Memory B cell (primary cell): ENCODE measurements around the gene PF4V1.
"Not testable (repeated sequence)": the region's sequence is repeated elsewhere in the genome, so short reads cannot be mapped to it uniquely, and the experiment has no call there.

Experiments used
- ATAC-seq: fragments of 150-1000 bp; cut with Tn5 transposase; 2 replicates; pipeline ENCODE4 v1.10.0; 2021; ENCODE audit warnings: low read depth, mild to moderate bottlenecking, moderate library complexity
- DNase-seq, 2 donors: peaks; one replicate each; pipeline ENCODE4 v3.0.0; 2022; ENCODE audit warnings: low spot score in 2 of 2
- H3K27ac Mint-ChIP-seq: one replicate; pipeline ENCODE4 v1.8.0; 2022; ENCODE audit warnings: mild to moderate bottlenecking, moderate library complexity, mixed read lengths
- H3K27me3 Mint-ChIP-seq: one replicate; pipeline ENCODE4 v1.8.0; 2022; ENCODE audit warnings: mixed read lengths
- H3K36me3 Mint-ChIP-seq: one replicate; pipeline ENCODE4 v1.8.0; 2022; ENCODE audit warnings: mild to moderate bottlenecking, mixed read lengths
- H3K4me1 Mint-ChIP-seq: one replicate; pipeline ENCODE4 v1.8.0; 2022; ENCODE audit warnings: mixed read lengths
- H3K4me3 Mint-ChIP-seq: one replicate; pipeline ENCODE4 v1.8.0; 2022; ENCODE audit warnings: mild to moderate bottlenecking, moderate library complexity, mixed read lengths
- H3K9me3 Mint-ChIP-seq: one replicate; pipeline ENCODE4 v1.8.0; 2022; ENCODE audit warnings: mixed read lengths

The PF4V1 gene

GRCh38 chr4:73895201-73896175 is 42.4 kb downstream of the PF4V1 start:
- Mint-ChIP-seq H3K36me3 (no peaks in the 10 kb centered on the region), H3K27ac (no peak overlapping the region), H3K27me3 (peaks cover 1% of the 10 kb centered on the region), H3K4me3 (no peak overlapping the region), H3K9me3 (no peaks in the 10 kb centered on the region), H3K4me1 (no peaks in the 10 kb centered on the region)
- no peak for ATAC-seq
- no peak for DNase-seq

- H3K27ac Mint-ChIP-seq = no peak overlapping the region
- no peaks in the 10 kb centered on the region for H3K4me1 Mint-ChIP-seq
- DNase-seq = no peak
- peaks cover 1% of the 10 kb centered on the region for H3K27me3 Mint-ChIP-seq
- no peak for ATAC-seq
- no peaks in the 10 kb centered on the region for H3K36me3 Mint-ChIP-seq
- H3K9me3 Mint-ChIP-seq = no peaks in the 10 kb centered on the region
- H3K4me3 Mint-ChIP-seq = no peak overlapping the region
Observed at GRCh38 chr4:73896416-73896815, 43.3 kb downstream of the PF4V1 start.

DNA sequence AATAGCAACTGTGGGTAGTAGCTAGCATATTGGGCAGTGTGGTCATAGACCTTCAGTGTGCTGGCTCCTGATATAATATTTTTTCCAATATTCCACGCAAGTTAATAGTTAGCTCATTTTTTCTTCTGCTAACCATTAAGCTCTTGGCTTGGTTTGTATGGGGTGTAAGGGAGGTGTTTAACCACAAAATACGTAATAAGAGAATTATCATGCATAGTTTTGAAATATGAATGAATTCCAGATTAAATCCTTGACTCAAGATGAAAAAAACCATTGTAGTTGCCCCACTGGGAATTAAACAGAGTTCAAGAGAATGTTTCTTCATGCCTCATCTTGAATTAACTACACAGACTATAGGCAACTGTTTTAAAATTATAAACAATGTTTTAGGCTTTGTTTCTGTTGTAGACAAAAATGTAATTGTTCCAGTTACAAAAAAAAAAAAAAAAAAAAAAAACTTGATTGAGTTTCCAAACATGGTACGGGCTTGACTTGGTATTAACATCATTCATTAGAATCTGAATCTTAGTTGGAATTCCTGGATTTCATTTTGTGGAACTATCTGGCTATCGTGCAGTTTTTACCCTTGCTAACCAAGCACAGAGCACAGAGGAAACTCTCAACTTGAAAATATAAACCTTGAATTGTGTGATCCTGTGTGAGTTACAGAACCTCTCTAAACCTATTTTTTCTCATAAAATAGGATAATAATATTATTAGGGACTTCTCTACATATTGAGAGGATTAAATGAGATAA is 44.5 kb downstream of the PF4V1 start:
- no peak for DNase-seq
- H3K27me3 Mint-ChIP-seq = peaks cover 1% of the 10 kb centered on the region
- ATAC-seq = no peak

GRCh38 chr4:73899338-73899737 is 46.2 kb downstream of the PF4V1 start:
- not testable (repeated sequence) for H3K27me3 Mint-ChIP-seq, H3K4me3 Mint-ChIP-seq, H3K27ac Mint-ChIP-seq, H3K36me3 Mint-ChIP-seq, H3K4me1 Mint-ChIP-seq, H3K9me3 Mint-ChIP-seq, ATAC-seq, DNase-seq

More for the DNA sequence above, 44.5 kb downstream of the PF4V1 start:
- Mint-ChIP-seq H3K27ac (no peak overlapping the region), H3K4me1 (no peaks in the 10 kb centered on the region), H3K4me3 (no peak overlapping the region), H3K9me3 (no peaks in the 10 kb centered on the region), H3K36me3 (no peaks in the 10 kb centered on the region)

GRCh38 chr4:73901031-73901430 is 47.9 kb downstream of the PF4V1 start:
- DNase-seq = no peak
- no peak for ATAC-seq
- no peaks in the 10 kb centered on the region for H3K36me3 Mint-ChIP-seq
- H3K27me3 Mint-ChIP-seq = no peaks in the 10 kb centered on the region
- H3K4me1 Mint-ChIP-seq = no peaks in the 10 kb centered on the region
- no peak overlapping the region for H3K27ac Mint-ChIP-seq
- no peak overlapping the region for H3K4me3 Mint-ChIP-seq
- H3K9me3 Mint-ChIP-seq = no peaks in the 10 kb centered on the region

DNA sequence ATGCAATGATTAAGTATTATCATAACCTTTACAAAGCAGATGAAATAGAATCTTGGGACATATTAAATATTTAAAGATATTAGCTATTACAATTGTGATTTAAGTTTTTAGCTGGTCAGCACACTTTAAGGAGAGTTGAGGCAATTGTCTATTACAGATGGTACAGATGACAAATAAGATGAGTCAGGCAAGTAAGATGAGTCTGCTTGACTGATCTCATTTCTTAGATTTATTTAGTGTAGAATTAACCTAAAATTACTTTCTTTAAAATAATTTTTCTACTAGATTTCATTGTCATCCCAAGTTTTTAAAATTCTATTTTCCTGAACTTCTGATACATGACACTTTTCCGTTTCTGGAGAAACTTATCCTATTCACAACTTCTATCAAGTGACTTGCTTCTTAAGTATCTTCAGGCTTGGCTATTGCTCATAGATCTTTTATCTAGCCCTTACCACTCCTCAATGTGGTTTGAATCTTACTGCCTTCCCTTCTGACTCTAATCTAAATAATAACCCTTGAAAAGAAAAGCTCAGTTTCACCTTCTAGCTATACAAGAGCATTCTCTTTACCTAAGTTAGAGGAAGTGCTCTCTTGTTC is 49.0 kb downstream of the PF4V1 start:
- Mint-ChIP-seq H3K27me3 (no peaks in the 10 kb centered on the region), H3K4me1 (no peaks in the 10 kb centered on the region), H3K36me3 (no peaks in the 10 kb centered on the region), H3K9me3 (no peaks in the 10 kb centered on the region), H3K27ac (no peak overlapping the region), H3K4me3 (no peak overlapping the region)
- ATAC-seq (no peak), DNase-seq (no peak)

GRCh38 chr4:73902817-73903547 is 49.9 kb downstream of the PF4V1 start:
- no peak overlapping the region for H3K4me3 Mint-ChIP-seq
- no peak overlapping the region for H3K27ac Mint-ChIP-seq
- no peak for DNase-seq
- H3K9me3 Mint-ChIP-seq = no peaks in the 10 kb centered on the region
- ATAC-seq = no peak
- no peaks in the 10 kb centered on the region for H3K4me1 Mint-ChIP-seq
- H3K27me3 Mint-ChIP-seq = no peaks in the 10 kb centered on the region
- H3K36me3 Mint-ChIP-seq = no peaks in the 10 kb centered on the region
